GM19455 (cell line): Measurements from ENCODE around the gene EFCAB12.
"Not testable (repeated sequence)": the region's sequence is repeated elsewhere in the genome, so short reads cannot be mapped to it uniquely, and the experiment has no call there.

ENCODE experiments used
- ATAC-seq: cut with Tn5 transposase; IDR thresholded peaks from one replicate; pipeline ENCODE4 v1.9.1; 2021; ENCODE audit not compliant: unreplicated experiment

EFCAB12 gene

GRCh38 chr3:129421988-129422745 is 6.3 kb downstream of the EFCAB12 start:
- no peak for ATAC-seq

- no peak for ATAC-seq
Measured at GRCh38 chr3:129421236-129421883, 7.1 kb downstream of the EFCAB12 start.

GRCh38 chr3:129419476-129419875 is 9.0 kb downstream of the EFCAB12 start:
- ATAC-seq: no peak

GRCh38 chr3:129418041-129418973 is 10.1 kb downstream of the EFCAB12 start:
- ATAC-seq: no peak

- no peak for ATAC-seq
Measured at GRCh38 chr3:129417326-129417725, 11.1 kb downstream of the EFCAB12 start.

GRCh38 chr3:129416415-129416814 is 12.0 kb downstream of the EFCAB12 start:
- no peak for ATAC-seq

- ATAC-seq: no peak
Measured at GRCh38 chr3:129415830-129416229, 12.6 kb downstream of the EFCAB12 start.

GRCh38 chr3:129415378-129415777 is 13.1 kb downstream of the EFCAB12 start:
- no peak for ATAC-seq

GRCh38 chr3:129413687-129414506 is 14.5 kb downstream of the EFCAB12 start:
- peak; percentile 64 for ATAC-seq

GRCh38 chr3:129413238-129413637 is 15.2 kb downstream of the EFCAB12 start:
- ATAC-seq: not testable (repeated sequence)

- no peak for ATAC-seq
Measured at GRCh38 chr3:129412542-129413198, 15.8 kb downstream of the EFCAB12 start.

- ATAC-seq: no peak
Measured at GRCh38 chr3:129410971-129411370, 17.5 kb downstream of the EFCAB12 start.

GRCh38 chr3:129409541-129409940 is 18.9 kb downstream of the EFCAB12 start:
- no peak for ATAC-seq

GRCh38 chr3:129404610-129405009 is 23.8 kb downstream of the EFCAB12 start:
- ATAC-seq: no peak

- ATAC-seq: no peak
Measured at GRCh38 chr3:129404130-129404529, 24.3 kb downstream of the EFCAB12 start.

- ATAC-seq: no peak
Measured at GRCh38 chr3:129403450-129403849, 25.0 kb downstream of the EFCAB12 start.

- ATAC-seq: no peak
Measured at GRCh38 chr3:129402616-129403015, 25.8 kb downstream of the EFCAB12 start.

- no peak for ATAC-seq
Measured at GRCh38 chr3:129402210-129402609, 26.2 kb downstream of the EFCAB12 start.

- no peak for ATAC-seq
Measured at GRCh38 chr3:129399895-129400357, 28.5 kb downstream of the EFCAB12 start.
